HCT116 (cell line): ENCODE measurements around the gene CAV2. TPM values are rescaled to one million over a fixed set of nuclear protein-coding genes. Genes with fewer than 3 reads are reported as not detected.

Experiments used
- ATAC-seq: fragments of 200-7000 bp; cut with Tn5 transposase; 2 replicates; pipeline ENCODE4 v1.9.1; 2020; ENCODE audit warnings: mild to moderate bottlenecking, moderate library complexity
- BruUV-seq: library from RNA; stranded (reverse); fragments of 400-500 nt; replicated peaks from 2 replicates; lab custom pipeline; 2021; lab: Mats Ljungman, UMichigan
- CTCF ChIA-PET: fragments of 300-600 bp; sonication (Branson Sonifier 250); formaldehyde crosslinking; loops from one replicate; lab custom pipeline; 2021; ENCODE audit warnings: antibody characterized with exemption; lab: Charles Lee
- POLR2A ChIA-PET: fragments of 300-600, 350-600 bp; sonication (Branson Sonifier 250); formaldehyde crosslinking; loops from one replicate; lab custom pipeline; 2021; ENCODE audit warnings: antibody characterized with exemption; lab: Charles Lee
- RAD21 ChIA-PET, 2 experiments: fragments of 300-600 bp; sonication (Branson Sonifier 250); formaldehyde crosslinking; loops; one replicate each; lab custom pipeline; 2023; ENCODE audit warnings: low total read pairs in 2 of 2; ENCODE audit not compliant: uncharacterized antibody in 2 of 2, unreplicated experiment in 2 of 2, low non-redundant PET in 1 of 2; lab: Charles Lee
- DNase-seq: peaks from one replicate; pipeline ENCODE4 v3.0.0-alpha.2; 2010; ENCODE audit warnings: low read depth, low spot score
- H2AFZ ChIP-seq: fragments of 200-600 bp; shearing (Covaris generic), sonication (generic); 2 replicates; pipeline ENCODE4 v1.6.1; 2017; ENCODE audit warnings: low read depth, mixed run types, mixed read lengths, antibody characterized with exemption, low read length; ENCODE audit not compliant: poor library complexity, severe bottlenecking
- H3K27ac ChIP-seq: 2 replicates; pipeline ENCODE4 v1.5.1; 2012; ENCODE audit warnings: low read depth, low read length
- H3K27me3 ChIP-seq: fragments of 200-600 bp; sonication (generic); 2 replicates; pipeline ENCODE4 v1.6.1; 2016; ENCODE audit warnings: mixed run types, low read length, mixed read lengths; ENCODE audit not compliant: insufficient read depth
- H3K36me3 ChIP-seq, 2 experiments: fragments of 200-500 bp in 1 of 2; fragments of 200-600 bp in 1 of 2; sonication (Bioruptor generic) in 1 of 2; sonication (generic) in 1 of 2; 2 replicates each; pipeline versions ENCODE4 v1.5.1 to v1.6.1; 2014 to 2016; ENCODE audit warnings: low read length in 2 of 2, inconsistent platforms in 1 of 2, mixed read lengths in 1 of 2, mixed run types in 1 of 2; ENCODE audit not compliant: insufficient read depth in 2 of 2, control insufficient read depth in 1 of 2
- H3K4me1 ChIP-seq, 2 experiments: fragments of 200-600 bp in 1 of 2; sonication (generic) in 1 of 2; 2 replicates each; pipeline versions ENCODE4 v1.5.1 to v1.6.1; 2012 to 2017; ENCODE audit warnings: low read length in 2 of 2, inconsistent platforms in 1 of 2, mild to moderate bottlenecking in 1 of 2, mixed read lengths in 1 of 2, mixed run types in 1 of 2, moderate library complexity in 1 of 2; ENCODE audit not compliant: insufficient read depth in 2 of 2, control insufficient read depth in 1 of 2
- H3K4me2 ChIP-seq: fragments of 200-600 bp; sonication (generic); 2 replicates; pipeline ENCODE4 v1.6.1; 2017; ENCODE audit warnings: mixed run types, low read length, mixed read lengths
- H3K4me3 ChIP-seq, 2 experiments: fragments of 200-600 bp in 1 of 2; sonication (generic) in 1 of 2; replicated peaks in 1 of 2; 2 replicates each; pipeline ENCODE4 v1.5.1; 2011 to 2016; ENCODE audit warnings: low read length in 2 of 2, control low read depth in 1 of 2, low read depth in 1 of 2, mild to moderate bottlenecking in 1 of 2, mixed read lengths in 1 of 2, mixed run types in 1 of 2
- H3K79me2 ChIP-seq: fragments of 200-600 bp; sonication (generic); 2 replicates; pipeline ENCODE4 v1.6.1; 2017; ENCODE audit warnings: mild to moderate bottlenecking, mixed run types, low read length, moderate library complexity, mixed read lengths; ENCODE audit not compliant: insufficient read depth
- H3K9ac ChIP-seq: fragments of 200-600 bp; sonication (generic); 2 replicates; pipeline ENCODE4 v1.6.1; 2016; ENCODE audit warnings: low read length, mixed read lengths
- H3K9me2 ChIP-seq: fragments of 200-600 bp; sonication (generic), shearing (Covaris generic); 2 replicates; pipeline ENCODE4 v1.6.1; 2017; ENCODE audit warnings: mixed run types, mild to moderate bottlenecking, moderate library complexity; ENCODE audit not compliant: insufficient read depth
- H3K9me3 ChIP-seq, 2 experiments: fragments of 200-500 bp in 1 of 2; fragments of 200-600 bp in 1 of 2; sonication (Bioruptor generic) in 1 of 2; sonication (generic) in 1 of 2; 2 replicates each; pipeline ENCODE4 v1.6.1; 2014 to 2017; ENCODE audit warnings: low read length in 2 of 2, mixed read lengths in 2 of 2, inconsistent platforms in 1 of 2, low read depth in 1 of 2, mild to moderate bottlenecking in 1 of 2, mixed run types in 1 of 2, moderate library complexity in 1 of 2; ENCODE audit not compliant: control insufficient read depth in 1 of 2, insufficient read depth in 1 of 2
- H4K20me1 ChIP-seq: fragments of 200-600 bp; sonication (generic), shearing (Covaris generic); 2 replicates; pipeline ENCODE4 v1.6.1; 2017; ENCODE audit warnings: mixed run types, mild to moderate bottlenecking, moderate library complexity; ENCODE audit not compliant: insufficient read depth
- CEBPB ChIP-seq: IDR thresholded peaks from 2 replicates; pipeline ENCODE4 v1.6.1; 2012; ENCODE audit warnings: low read depth
- ELF1 ChIP-seq: IDR thresholded peaks from 2 replicates; pipeline ENCODE4 v1.6.1; 2012; ENCODE audit warnings: low read depth, borderline replicate concordance
- EZH2 ChIP-seq: fragments of 200-600 bp; sonication (generic); IDR thresholded peaks from 2 replicates; pipeline ENCODE4 v1.6.1; 2017; ENCODE audit warnings: antibody characterized with exemption, mixed run types
- EZH2phosphoT487 ChIP-seq: fragments of 200-600 bp; IDR thresholded peaks from 2 replicates; pipeline ENCODE4 v1.6.1; 2018; ENCODE audit warnings: antibody characterized with exemption, borderline replicate concordance
- FOSL1 ChIP-seq: IDR thresholded peaks from 2 replicates; pipeline ENCODE4 v1.6.1; 2012; ENCODE audit warnings: low read depth
- JUND ChIP-seq: IDR thresholded peaks from 2 replicates; pipeline ENCODE4 v1.6.1; 2012
- MAX ChIP-seq: IDR thresholded peaks from 2 replicates; pipeline ENCODE4 v1.6.1; 2012
- POLR2A ChIP-seq: IDR thresholded peaks from 2 replicates; pipeline ENCODE4 v1.7.0; 2011; ENCODE audit warnings: borderline replicate concordance; ENCODE audit not compliant: insufficient read depth, insufficient read length; ENCODE audit errors: extremely low read depth
- POLR2AphosphoS5 ChIP-seq: IDR thresholded peaks from 2 replicates; pipeline ENCODE4 v1.6.1; 2011; ENCODE audit warnings: mild to moderate bottlenecking, low read depth, low read length, moderate library complexity
- RAD21 ChIP-seq: IDR thresholded peaks from 2 replicates; pipeline ENCODE4 v1.6.1; 2012; ENCODE audit warnings: low read depth, mild to moderate bottlenecking
- SIN3A ChIP-seq: IDR thresholded peaks from 2 replicates; pipeline ENCODE4 v1.6.1; 2012; ENCODE audit warnings: low read depth
- SP1 ChIP-seq: IDR thresholded peaks from 2 replicates; pipeline ENCODE4 v1.6.1; 2012; ENCODE audit warnings: low read depth
- SRF ChIP-seq: IDR thresholded peaks from 2 replicates; pipeline ENCODE4 v1.6.1; 2012; ENCODE audit warnings: low read depth
- TCF7L2 ChIP-seq: IDR thresholded peaks from 2 replicates; pipeline ENCODE4 v1.7.0; 2011; ENCODE audit warnings: borderline replicate concordance, inconsistent platforms; ENCODE audit not compliant: insufficient read depth, insufficient read length; ENCODE audit errors: extremely low read depth
- ZBTB33 ChIP-seq: IDR thresholded peaks from 2 replicates; pipeline ENCODE4 v1.6.1; 2011; ENCODE audit warnings: mild to moderate bottlenecking, low read length, moderate library complexity; ENCODE audit not compliant: insufficient replicate concordance; ENCODE audit errors: extremely low read depth
- ZFX ChIP-seq: fragments of 450-650 bp; IDR thresholded peaks from 2 replicates; pipeline ENCODE4 v1.6.1; 2017
- ZNF274 ChIP-seq: fragments of 200-500 bp; sonication (Bioruptor generic); IDR thresholded peaks from 2 replicates; pipeline ENCODE4 v1.6.1; 2014; ENCODE audit warnings: mild to moderate bottlenecking, low read depth, low read length, inconsistent platforms
- intact Hi-C: fragments of 100-400 bp; cut with micrococcal nuclease; formaldehyde crosslinking; loops from 2 replicates; pipeline ENCODE4 v1.10.0; 2022
- total RNA-seq: library from RNA; stranded (reverse); gene quantifications from one replicate; pipeline ENCODE4 v1.2.1, GENCODE V29; 2021; ENCODE audit not compliant: unreplicated experiment
- TF ChIP-seq, protein P1 (sequence below): IDR thresholded peaks from 2 replicates; pipeline ENCODE4 v1.6.1; 2012

CAV2 gene
- total RNA-seq, 1 experiment from 2014 or later = 157 TPM

- no peak for TF ChIP-seq ELF1
- TF ChIP-seq ZNF274 = no peak
- no peak for TF ChIP-seq EZH2
- TF ChIP-seq ZFX = no peak
- TF ChIP-seq JUND = no peak
- TF ChIP-seq POLR2A = no peak
These were observed 11.3 kb downstream of the CAV2 start for GRCh38 chr7:116510795-116511194.

GRCh38 chr7:116511552-116512519 lies 12.3 kb downstream of the CAV2 start:
- intact Hi-C loops = loop anchor here (1.0 to 5.0 kb wide), 3 partner anchors 12 to 69 kb away; no protein-coding TSS in a partner anchor
- Histone ChIP-seq H3K27me3 (no peaks in the 10 kb centered on the region), H3K79me2 (peaks cover 4% of the 10 kb centered on the region), H2AFZ (no peak overlapping the region), H4K20me1 (no peaks in the 10 kb centered on the region), H3K9me2 (no peaks in the 10 kb centered on the region), H3K4me1 (peaks cover 51 to 78% of the 10 kb centered on the region in 2 experiments), H3K27ac (peak overlapping the region; percentile 96), H3K4me3 (peak overlapping the region; percentile 41 to 48), H3K9ac (peak overlapping the region; percentile 61), H3K36me3 (peaks cover under 1 to 12% of the 10 kb centered on the region in 2 experiments; a peak in 3 of 4 replicates), H3K4me2 (peak overlapping the region; percentile 75), H3K9me3 (no peaks in the 10 kb centered on the region)
- TF ChIP-seq SP1 (peak; percentile 90), ZBTB33 (no peak), SRF (peak; percentile 96), FOSL1 (peak; percentile 80), POLR2AphosphoS5 (peak; percentile 75), ELF1 (no peak), CEBPB (peak; percentile 53), TCF7L2 (peak; percentile 11), SIN3A (peak; percentile 95), EZH2phosphoT487 (no peak), RAD21 (no peak), MAX (peak; percentile 96), JUND (peak; percentile 78)
- TF ChIP-seq, protein P1, sequence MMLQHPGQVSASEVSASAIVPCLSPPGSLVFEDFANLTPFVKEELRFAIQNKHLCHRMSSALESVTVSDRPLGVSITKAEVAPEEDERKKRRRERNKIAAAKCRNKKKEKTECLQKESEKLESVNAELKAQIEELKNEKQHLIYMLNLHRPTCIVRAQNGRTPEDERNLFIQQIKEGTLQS = no peak
- BruUV-seq = TSS peak; percentile 71
- CTCF ChIA-PET = no interaction called here
- POLR2A ChIA-PET = interaction anchor here (1.2 to 2.7 kb wide), 5 partner anchors 10 to 69 kb away, joined by 5 to 12 read pairs (median 6); partner anchors contain the start of gene CAV2
- DNase-seq (peak; percentile 85), ATAC-seq (peak; percentile 71)
- RAD21 ChIA-PET = no interaction called here

More at GRCh38 chr7:116510795-116511194, 11.3 kb downstream of the CAV2 start:
- H3K9me3 ChIP-seq = no peaks in the 10 kb centered on the region
- H3K4me1 ChIP-seq = peaks cover 49 to 76% of the 10 kb centered on the region in 2 experiments
- ChIA-PET POLR2A (interaction anchor here (1.0 to 2.7 kb wide), 3 partner anchors 9 to 68 kb away, joined by 3 to 7 read pairs (median 6); partner anchors contain the start of gene CAV2), RAD21 (no interaction called here), CTCF (no interaction called here)
- ATAC-seq = no peak
- H3K9me2 ChIP-seq = no peaks in the 10 kb centered on the region
- peak overlapping the region; percentile 61 for H3K9ac ChIP-seq
- H3K79me2 ChIP-seq = peaks cover 14% of the 10 kb centered on the region
- peak overlapping the region in 1 of 2 experiments; percentile 48; a peak in 1 of 4 replicates for H3K4me3 ChIP-seq
- H3K36me3 ChIP-seq = peaks cover 8 to 22% of the 10 kb centered on the region in 2 experiments
- H3K27me3 ChIP-seq = no peaks in the 10 kb centered on the region
- DNase-seq = no peak
- peak overlapping the region; percentile 75 for H3K4me2 ChIP-seq
- no peak overlapping the region for H2AFZ ChIP-seq
- H3K27ac ChIP-seq = peak overlapping the region; percentile 96
- intact Hi-C loops = loop anchor here (5.0 kb wide), 1 partner anchor 48 kb away; no protein-coding TSS in a partner anchor
- no peaks in the 10 kb centered on the region for H4K20me1 ChIP-seq
- BruUV-seq = no TSS peak
